Common myeloid progenitor, CD34-positive (primary cell): ENCODE data around the gene ARL6IP6.

Source experiments
- CTCF ChIA-PET: fragments of 350-600 bp; sonication (Branson Sonifier 250); formaldehyde crosslinking; loops from one replicate; lab custom pipeline; 2021; ENCODE audit warnings: antibody characterized with exemption; lab: Charles Lee
- POLR2A ChIA-PET: fragments of 350-600 bp; sonication (Branson Sonifier 250); formaldehyde crosslinking; loops from one replicate; lab custom pipeline; 2021; ENCODE audit warnings: antibody characterized with exemption; lab: Charles Lee
- DNase-seq, 3 donors: peaks; one replicate each; pipeline versions ENCODE4 v3.0.0 to v3.0.0-alpha.2; 2013
- H3K27ac ChIP-seq, 2 experiments: 1 replicate in 1 of 2; 2 replicates in 1 of 2; pipeline ENCODE4 v1.7.0; 2013; ENCODE audit warnings: inconsistent platforms in 2 of 2, low read length in 2 of 2, mild to moderate bottlenecking in 2 of 2, low read depth in 1 of 2, moderate library complexity in 1 of 2; ENCODE audit not compliant: severe bottlenecking in 2 of 2, insufficient read depth in 1 of 2, poor library complexity in 1 of 2
- H3K27me3 ChIP-seq, 5 experiments: replicated peaks in 2 of 5; 1 replicate in 3 of 5; 2 replicates in 2 of 5; pipeline versions ENCODE4 v1.6.1 to v1.7.0; 2013; ENCODE audit warnings: low read length in 4 of 5, mild to moderate bottlenecking in 2 of 5, moderate library complexity in 2 of 5, inconsistent platforms in 1 of 5; ENCODE audit not compliant: insufficient read depth in 5 of 5, control insufficient read depth in 4 of 5
- H3K36me3 ChIP-seq, 4 experiments: 1 replicate in 2 of 4; 2 replicates in 2 of 4; pipeline versions ENCODE4 v1.6.1 to v1.7.0; 2013; ENCODE audit warnings: low read length in 3 of 4, control low read depth in 1 of 4, mild to moderate bottlenecking in 1 of 4; ENCODE audit not compliant: control insufficient read depth in 4 of 4, insufficient read depth in 4 of 4
- H3K4me1 ChIP-seq, 4 experiments: 1 replicate in 3 of 4; 2 replicates in 1 of 4; pipeline versions ENCODE4 v1.6.1 to v1.7.1; 2013; ENCODE audit warnings: low read length in 3 of 4, mild to moderate bottlenecking in 3 of 4, control low read depth in 1 of 4, inconsistent platforms in 1 of 4, moderate library complexity in 1 of 4; ENCODE audit not compliant: control insufficient read depth in 4 of 4, insufficient read depth in 4 of 4; ENCODE audit errors: control extremely low read depth in 1 of 4
- H3K4me3 ChIP-seq, 7 experiments: 1 replicate in 4 of 7; 2 replicates in 3 of 7; pipeline versions ENCODE4 v1.5.1 to v1.7.0; 2013; ENCODE audit warnings: mild to moderate bottlenecking in 7 of 7, low read length in 6 of 7, moderate library complexity in 6 of 7, inconsistent platforms in 2 of 7, low read depth in 2 of 7, control low read depth in 1 of 7; ENCODE audit not compliant: insufficient read depth in 4 of 7, control insufficient read depth in 1 of 7; ENCODE audit errors: extremely low read depth in 1 of 7
- H3K9me3 ChIP-seq, 5 experiments: 1 replicate in 4 of 5; 2 replicates in 1 of 5; pipeline versions ENCODE4 v1.6.1 to v1.7.1; 2013; ENCODE audit warnings: low read length in 4 of 5, mild to moderate bottlenecking in 2 of 5, inconsistent platforms in 1 of 5, low read depth in 1 of 5, moderate library complexity in 1 of 5; ENCODE audit not compliant: control insufficient read depth in 4 of 5, insufficient read depth in 2 of 5; ENCODE audit errors: control extremely low read depth in 1 of 5
- WGBS: methylation state at CpG from one replicate; pipeline ENCODE4 v1.1.5; 2013; ENCODE audit not compliant: insufficient coverage; 5-methylcytosine and 5-hydroxymethylcytosine counted together

ARL6IP6 gene

GRCh38 chr2:152693033-152693432 is 25.4 kb upstream of the ARL6IP6 start:
- no peak for DNase-seq
- Histone ChIP-seq H3K4me1 (peaks cover 0 to 16% (median 0%) of the 10 kb centered on the region in 4 experiments), H3K27me3 (no peaks in the 10 kb centered on the region), H3K36me3 (peaks cover 8 to 31% (median 15%) of the 10 kb centered on the region in 4 experiments), H3K9me3 (no peaks in the 10 kb centered on the region), H3K27ac (no peak overlapping the region), H3K4me3 (no peak overlapping the region)
- ChIA-PET POLR2A (no interaction called here), CTCF (interaction anchor here (1.3 kb wide), 1 partner anchor 24 kb away, joined by 3 read pairs; the partner anchor contains the start of gene PRPF40A)
- no CpG with 5 or more reads among the region's 4 CpGs for WGBS

GRCh38 chr2:152694161-152694661 is 24.2 kb upstream of the ARL6IP6 start:
- Histone ChIP-seq H3K4me1 (peaks cover 0 to 16% (median 0%) of the 10 kb centered on the region in 4 experiments), H3K4me3 (peak overlapping the region in 5 of 7 experiments; percentile 35 to 81 (median 55)), H3K9me3 (no peaks in the 10 kb centered on the region), H3K36me3 (peaks cover 5 to 28% (median 12%) of the 10 kb centered on the region in 4 experiments), H3K27ac (peak overlapping the region; percentile 55 to 86), H3K27me3 (no peaks in the 10 kb centered on the region)
- ChIA-PET POLR2A (no interaction called here), CTCF (interaction anchor here (1.3 kb wide), 1 partner anchor 23 kb away, joined by 3 read pairs; the partner anchor contains the start of gene PRPF40A)
- DNase-seq: peak; percentile 59 to 87 (median 81)
- WGBS: 8% methylated on average over 4 of the region's 8 CpGs

GRCh38 chr2:152695763-152696162 is 22.7 kb upstream of the ARL6IP6 start:
- WGBS: no CpG with 5 or more reads among the region's 3 CpGs
- H3K27ac ChIP-seq: no peak overlapping the region
- no peak overlapping the region for H3K4me3 ChIP-seq
- H3K9me3 ChIP-seq: no peaks in the 10 kb centered on the region
- peaks cover 2 to 25% (median 12%) of the 10 kb centered on the region in 4 experiments for H3K36me3 ChIP-seq
- no peaks in the 10 kb centered on the region for H3K27me3 ChIP-seq
- ChIA-PET POLR2A (no interaction called here), CTCF (interaction anchor here (1.1 to 1.5 kb wide), 4 partner anchors 16 to 35 kb away, joined by 3 to 7 read pairs (median 3); partner anchors contain the start of gene PRPF40A)
- DNase-seq: no peak
- H3K4me1 ChIP-seq: peaks cover 0 to 16% (median 0%) of the 10 kb centered on the region in 4 experiments

- H3K9me3 ChIP-seq: peaks cover 0 to 3% (median 2%) of the 10 kb centered on the region in 5 experiments
- H3K4me1 ChIP-seq: peaks cover 0 to 16% (median 0%) of the 10 kb centered on the region in 4 experiments
- H3K27me3 ChIP-seq: no peaks in the 10 kb centered on the region
- H3K36me3 ChIP-seq: peaks cover 4 to 31% (median 14%) of the 10 kb centered on the region in 4 experiments
- no peak overlapping the region for H3K27ac ChIP-seq
- ChIA-PET POLR2A (no interaction called here), CTCF (interaction anchor here (1.0 to 1.5 kb wide), 4 partner anchors 15 to 21 kb away, joined by 3 to 7 read pairs (median 3); partner anchors contain the start of gene PRPF40A)
- no CpG with 5 or more reads among the region's 1 CpG for WGBS
- DNase-seq: no peak
- no peak overlapping the region for H3K4me3 ChIP-seq
Measured at GRCh38 chr2:152696476-152696875, 21.9 kb upstream of the ARL6IP6 start.

- POLR2A ChIA-PET: no interaction called here
- Histone ChIP-seq H3K36me3 (peaks cover 11 to 43% (median 26%) of the 10 kb centered on the region in 4 experiments), H3K9me3 (peaks cover 3 to 9% (median 6%) of the 10 kb centered on the region in 5 experiments), H3K27ac (no peak overlapping the region), H3K4me3 (no peak overlapping the region), H3K27me3 (no peaks in the 10 kb centered on the region), H3K4me1 (peaks cover 0 to 2% (median 0%) of the 10 kb centered on the region in 4 experiments)
- 100% methylated on average over 7 of the region's 7 CpGs for WGBS
- CTCF ChIA-PET: no interaction called here
- DNase-seq: no peak
Measured at GRCh38 chr2:152701198-152701597, 17.2 kb upstream of the ARL6IP6 start.

- H3K27ac ChIP-seq: no peak overlapping the region
- DNase-seq: no peak
- ChIA-PET POLR2A (interaction anchor here (1.9 kb wide), 1 partner anchor 11 kb away, joined by 6 read pairs; the partner anchor contains the start of gene PRPF40A), CTCF (interaction anchor here (6.5 kb wide), 1 partner anchor 10 kb away, joined by 40 read pairs; the partner anchor contains the start of gene PRPF40A)
- WGBS: 100% methylated on average over 3 of the region's 4 CpGs
- H3K27me3 ChIP-seq: no peaks in the 10 kb centered on the region
- peaks cover 3 to 10% (median 5%) of the 10 kb centered on the region in 5 experiments for H3K9me3 ChIP-seq
- H3K36me3 ChIP-seq: peaks cover 19 to 80% (median 53%) of the 10 kb centered on the region in 4 experiments
- no peaks in the 10 kb centered on the region for H3K4me1 ChIP-seq
- H3K4me3 ChIP-seq: no peak overlapping the region
Measured at GRCh38 chr2:152706477-152707021, 11.9 kb upstream of the ARL6IP6 start.

GRCh38 chr2:152708742-152709141 is 9.7 kb upstream of the ARL6IP6 start:
- POLR2A ChIA-PET: no interaction called here
- Histone ChIP-seq H3K27ac (no peak overlapping the region), H3K36me3 (peaks cover 21 to 81% (median 53%) of the 10 kb centered on the region in 4 experiments), H3K4me1 (no peaks in the 10 kb centered on the region), H3K9me3 (peaks cover 0 to 5% (median 3%) of the 10 kb centered on the region in 5 experiments), H3K27me3 (no peaks in the 10 kb centered on the region), H3K4me3 (no peak overlapping the region)
- WGBS: 100% methylated on average over 2 of the region's 2 CpGs
- DNase-seq: no peak
- CTCF ChIA-PET: interaction anchor here (6.5 kb wide), 1 partner anchor 7 kb away, joined by 40 read pairs; the partner anchor contains the start of gene PRPF40A
